Suprapubic skin (tissue), 4 donors: ENCODE results near the gene AIFM3. TPM values are rescaled to one million over a fixed set of nuclear protein-coding genes. Genes with fewer than 3 reads are reported as not detected.

Experiments used
- DNase-seq, 2 donors: peaks; one replicate each; pipeline ENCODE4 v3.0.0-alpha.2; 2019; ENCODE audit warnings: low spot score in 2 of 2
- H3K27ac ChIP-seq: fragments of 200-600 bp; sonication (generic); one replicate; pipeline ENCODE4 v1.5.1; 2019
- H3K27me3 ChIP-seq: fragments of 200-600 bp; sonication (generic); one replicate; pipeline ENCODE4 v1.5.1; 2019
- H3K36me3 ChIP-seq: fragments of 200-600 bp; sonication (generic); one replicate; pipeline ENCODE4 v1.5.1; 2019
- H3K4me1 ChIP-seq: fragments of 200-600 bp; sonication (generic); one replicate; pipeline ENCODE4 v1.5.1; 2019
- H3K4me3 ChIP-seq: fragments of 200-600 bp; sonication (generic); one replicate; pipeline ENCODE4 v1.5.1; 2019; ENCODE audit warnings: mild to moderate bottlenecking
- H3K9me3 ChIP-seq: fragments of 200-600 bp; sonication (generic); one replicate; pipeline ENCODE4 v1.5.1; 2019
- CTCF ChIP-seq, 2 donors: fragments of 200-600 bp in 1 of 2; fragments of 450-650 bp in 1 of 2; sonication (generic) in 1 of 2; IDR thresholded peaks; one replicate each; pipeline ENCODE4 v1.5.1; 2016 to 2019; ENCODE audit warnings: antibody characterized with exemption in 2 of 2, mild to moderate bottlenecking in 1 of 2, moderate library complexity in 1 of 2
- EP300 ChIP-seq: sonication (generic); formaldehyde crosslinking; IDR thresholded peaks from one replicate; pipeline ENCODE4 v1.6.1; 2017; ENCODE audit warnings: antibody characterized with exemption
- POLR2A ChIP-seq, 2 donors: fragments of 450-650 bp; IDR thresholded peaks; one replicate each; pipeline ENCODE4 v1.6.1; 2017; ENCODE audit warnings: antibody characterized with exemption in 2 of 2, mild to moderate bottlenecking in 2 of 2, moderate library complexity in 2 of 2
- POLR2AphosphoS5 ChIP-seq, 3 donors: sonication (generic); formaldehyde crosslinking; IDR thresholded peaks; one replicate each; pipeline ENCODE4 v1.6.1; 2017; ENCODE audit warnings: antibody characterized with exemption in 3 of 3
- WGBS: methylation state at CpG from one replicate; pipeline ENCODE4 v1.1.5; 2018; 5-methylcytosine and 5-hydroxymethylcytosine counted together
- total RNA-seq, 4 donors: library from RNA; depleted of rRNA; stranded (reverse); fragments of >200 nt; gene quantifications; one replicate each; pipeline ENCODE4 v1.1.0, GENCODE V29; 2016

Gene AIFM3
- total RNA-seq, 4 donors from 2014 or later, result 0.72 TPM; not detected in 3

GRCh38 chr22:20993304-20994127 lies 26.5 kb downstream of the AIFM3 start:
- 93% methylated on average over 12 of the region's 29 CpGs for WGBS
- no peak for DNase-seq

GRCh38 chr22:20994128-20994901 lies 27.3 kb downstream of the AIFM3 start:
- Histone ChIP-seq H3K9me3 (no peaks in the 10 kb centered on the region), H3K4me1 (peaks cover under 1% of the 10 kb centered on the region), H3K27ac (no peak overlapping the region), H3K4me3 (no peak overlapping the region), H3K36me3 (peaks cover 93% of the 10 kb centered on the region), H3K27me3 (no peaks in the 10 kb centered on the region)
- TF ChIP-seq CTCF (IDR thresholded peaks at IDR 0.05) (no peak), EP300 (no peak), POLR2AphosphoS5 (IDR thresholded peaks at IDR 0.05) (no peak), POLR2A (IDR thresholded peaks at IDR 0.05) (no peak)
- WGBS, result 70% methylated on average over 2 of the region's 30 CpGs
- no peak for DNase-seq

More at GRCh38 chr22:20993304-20994127, 26.5 kb downstream of the AIFM3 start:
- Histone ChIP-seq H3K27me3 (no peaks in the 10 kb centered on the region), H3K9me3 (no peaks in the 10 kb centered on the region), H3K27ac (no peak overlapping the region), H3K4me1 (no peaks in the 10 kb centered on the region), H3K4me3 (no peak overlapping the region), H3K36me3 (peaks cover 93% of the 10 kb centered on the region)
- TF ChIP-seq CTCF (IDR thresholded peaks at IDR 0.05) (no peak), EP300 (no peak), POLR2AphosphoS5 (IDR thresholded peaks at IDR 0.05) (no peak), POLR2A (IDR thresholded peaks at IDR 0.05) (no peak)

- TF ChIP-seq POLR2A (IDR thresholded peaks at IDR 0.05) (no peak), POLR2AphosphoS5 (IDR thresholded peaks at IDR 0.05) (no peak), CTCF (IDR thresholded peaks at IDR 0.05) (no peak), EP300 (no peak)
- Histone ChIP-seq H3K36me3 (peaks cover 95% of the 10 kb centered on the region), H3K4me3 (no peak overlapping the region), H3K9me3 (no peaks in the 10 kb centered on the region), H3K27ac (no peak overlapping the region), H3K27me3 (no peaks in the 10 kb centered on the region), H3K4me1 (peaks cover 6% of the 10 kb centered on the region)
- 90% methylated on average over 6 of the region's 10 CpGs for WGBS
- no peak for DNase-seq
Observed at GRCh38 chr22:20994902-20995241, 27.8 kb downstream of the AIFM3 start.

- DNase-seq, result no peak
- peaks cover 92% of the 10 kb centered on the region for H3K36me3 ChIP-seq
- peaks cover 12% of the 10 kb centered on the region for H3K4me1 ChIP-seq
- no peaks in the 10 kb centered on the region for H3K27me3 ChIP-seq
- H3K9me3 ChIP-seq, result no peaks in the 10 kb centered on the region
- TF ChIP-seq CTCF (IDR thresholded peaks at IDR 0.05) (no peak), POLR2A (IDR thresholded peaks at IDR 0.05) (no peak), EP300 (no peak), POLR2AphosphoS5 (IDR thresholded peaks at IDR 0.05) (no peak)
- H3K4me3 ChIP-seq, result no peak overlapping the region
- H3K27ac ChIP-seq, result no peak overlapping the region
- 96% methylated on average over 12 of the region's 23 CpGs for WGBS
Observed at GRCh38 chr22:20995329-20996030, 28.4 kb downstream of the AIFM3 start.
